Activated naive CD4-positive, alpha-beta T cell treated with anti-CD3 and anti-CD28 coated beads, Interleukin-2, amount 50 U/mL, for 16 hours (primary cell): ENCODE data around the gene PHOSPHO2.
"Not testable (repeated sequence)": the region's sequence is repeated elsewhere in the genome, so short reads cannot be mapped to it uniquely, and the experiment has no call there.

Source experiments
- DNase-seq: peaks from one replicate; pipeline ENCODE4 v3.0.0-alpha.2; 2020

PHOSPHO2 gene

GRCh38 chr2:169684712-169685111 is 9.6 kb upstream of the PHOSPHO2 start:
- DNase-seq = not testable (repeated sequence)

DNA sequence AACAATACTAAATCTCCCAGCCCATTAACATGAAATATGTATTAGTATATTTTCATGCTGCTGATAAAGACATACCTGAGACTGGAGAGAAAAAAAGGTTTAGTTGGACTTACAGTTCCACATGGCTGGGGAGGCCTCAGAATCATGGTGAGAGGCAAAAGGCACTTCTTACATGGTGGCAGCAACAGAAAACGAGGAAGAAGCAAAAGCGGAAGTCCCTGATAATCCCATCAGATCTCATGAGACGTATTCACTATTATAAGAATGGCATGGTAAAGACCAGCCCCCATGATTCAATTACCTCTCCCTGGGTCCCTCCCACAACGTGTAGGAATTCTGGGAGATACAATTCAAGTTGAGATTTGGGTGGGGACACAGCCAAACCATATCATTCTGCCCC is 7.4 kb upstream of the PHOSPHO2 start:
- not testable (repeated sequence) for DNase-seq

DNA sequence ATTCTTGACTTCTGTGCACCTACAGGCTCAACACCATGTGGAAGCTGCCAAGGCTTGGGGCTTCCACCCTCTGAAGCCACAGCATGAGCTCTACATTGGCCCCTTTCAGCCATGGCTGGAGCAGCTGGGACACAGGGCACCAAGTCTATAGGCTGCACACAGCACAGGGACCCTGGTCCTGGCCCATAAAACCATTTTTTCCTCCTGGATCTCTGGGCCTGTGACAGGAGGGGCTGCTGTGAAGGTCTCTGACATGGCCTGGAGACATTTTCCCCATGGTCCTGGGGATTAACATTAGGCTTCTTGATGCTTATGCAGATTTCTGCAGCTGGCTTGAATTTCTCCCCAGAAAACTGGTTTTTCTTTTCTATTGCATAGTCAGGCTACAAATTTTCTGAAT is 6.3 kb upstream of the PHOSPHO2 start:
- DNase-seq = not testable (repeated sequence)

DNA sequence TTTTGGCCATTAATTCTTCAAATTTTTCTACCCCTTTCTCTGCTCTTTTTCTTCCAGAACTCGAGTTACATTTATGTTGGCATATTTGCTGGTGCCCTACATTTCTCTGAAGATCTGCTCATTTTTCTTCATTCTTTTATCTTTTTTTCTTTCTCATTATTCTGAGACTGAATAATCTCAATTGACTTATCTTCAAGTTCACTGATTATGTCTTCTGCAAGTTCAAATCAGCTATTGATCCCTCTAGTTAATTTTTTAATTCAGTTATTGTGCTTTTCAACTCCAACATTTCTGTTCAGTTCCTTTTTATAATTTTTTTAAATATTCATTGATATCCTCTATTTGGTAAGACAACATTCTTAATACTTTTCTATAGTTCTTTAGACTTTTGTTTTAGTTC is 3.3 kb upstream of the PHOSPHO2 start:
- DNase-seq = no peak

DNA sequence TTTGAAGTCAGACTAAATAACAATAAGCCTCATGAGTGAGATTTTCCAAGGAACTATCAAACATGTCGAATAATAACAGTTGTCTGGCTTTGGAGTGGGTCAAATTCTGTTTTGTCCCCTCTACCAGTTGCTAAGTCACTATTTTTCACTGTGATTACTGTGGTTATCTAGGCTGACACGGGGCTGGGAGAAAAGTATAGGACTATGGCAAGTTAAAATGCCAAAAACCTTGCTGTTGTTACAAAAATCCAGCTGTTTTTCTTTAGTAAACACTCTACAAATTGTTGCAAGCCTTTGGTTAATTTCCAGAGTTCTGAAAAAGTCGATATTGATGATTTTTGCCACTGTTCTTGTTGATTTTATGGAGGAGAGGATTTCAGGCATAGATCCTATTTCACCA is 1.6 kb upstream of the PHOSPHO2 start:
- DNase-seq = no peak

DNA sequence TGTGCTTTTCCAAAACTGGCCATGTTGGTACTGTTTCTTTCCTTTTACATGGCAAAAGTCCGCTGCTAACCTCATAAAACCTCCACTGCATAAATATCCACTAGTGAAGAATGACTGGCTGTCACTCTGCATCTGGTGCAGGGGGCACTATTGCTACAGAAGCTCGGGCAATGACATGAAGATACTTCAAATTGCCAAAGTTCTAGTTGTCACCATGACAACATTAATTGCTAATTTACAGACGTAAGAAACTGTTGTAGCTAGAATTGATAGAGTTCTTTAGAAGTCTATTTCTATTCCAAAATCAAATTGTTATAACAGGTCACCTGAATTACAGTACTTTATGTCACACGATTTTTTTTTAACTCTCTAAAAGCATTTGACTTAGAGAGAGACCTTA is 909 bp upstream of the PHOSPHO2 start:
- no peak for DNase-seq

GRCh38 chr2:169694894-169695260 is 608 bp downstream of the PHOSPHO2 start:
- DNase-seq = no peak

DNA sequence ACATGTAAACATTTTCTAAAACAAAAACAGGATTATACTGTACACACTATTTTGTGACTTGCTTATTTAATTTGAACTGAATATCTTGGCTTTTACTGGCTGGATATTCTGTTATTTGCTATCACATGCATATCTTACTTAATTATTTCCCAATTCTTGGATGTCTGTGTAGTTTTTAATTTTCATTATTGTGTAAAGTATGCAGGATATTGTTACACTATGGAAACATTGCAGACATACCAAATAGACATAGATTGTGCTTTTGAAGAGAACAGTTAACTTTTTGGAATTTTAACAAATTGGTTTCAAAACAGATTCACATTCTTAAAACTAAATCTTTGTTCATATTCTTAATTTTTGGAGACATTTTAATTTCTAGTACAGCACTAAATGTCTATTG is 2.1 kb downstream of the PHOSPHO2 start:
- no peak for DNase-seq

DNA sequence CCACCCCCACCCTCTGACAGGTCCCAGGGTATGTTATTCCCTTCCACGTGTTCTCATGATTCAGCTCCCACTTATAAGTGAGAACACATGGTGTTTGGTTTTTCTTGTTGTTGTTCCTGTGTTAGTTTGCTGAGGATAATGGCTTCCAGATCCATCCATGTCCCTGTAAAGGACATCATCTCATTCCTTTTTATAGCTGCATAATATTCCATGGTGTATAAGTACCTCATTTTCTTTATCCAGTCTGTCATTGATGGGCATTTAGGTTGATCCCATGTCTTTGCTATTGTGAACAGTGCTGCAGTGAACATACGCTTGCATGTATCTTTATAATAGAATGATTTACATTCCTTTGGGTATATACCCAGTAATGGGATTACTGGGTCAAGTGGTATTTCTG is 4.9 kb downstream of the PHOSPHO2 start:
- DNase-seq = not testable (repeated sequence)

GRCh38 chr2:169702996-169703395 is 8.7 kb downstream of the PHOSPHO2 start:
- DNase-seq = no peak

GRCh38 chr2:169704160-169704708 is 10.0 kb downstream of the PHOSPHO2 start:
- no peak for DNase-seq

GRCh38 chr2:169705927-169706326 is 11.7 kb downstream of the PHOSPHO2 start:
- DNase-seq = no peak

DNA sequence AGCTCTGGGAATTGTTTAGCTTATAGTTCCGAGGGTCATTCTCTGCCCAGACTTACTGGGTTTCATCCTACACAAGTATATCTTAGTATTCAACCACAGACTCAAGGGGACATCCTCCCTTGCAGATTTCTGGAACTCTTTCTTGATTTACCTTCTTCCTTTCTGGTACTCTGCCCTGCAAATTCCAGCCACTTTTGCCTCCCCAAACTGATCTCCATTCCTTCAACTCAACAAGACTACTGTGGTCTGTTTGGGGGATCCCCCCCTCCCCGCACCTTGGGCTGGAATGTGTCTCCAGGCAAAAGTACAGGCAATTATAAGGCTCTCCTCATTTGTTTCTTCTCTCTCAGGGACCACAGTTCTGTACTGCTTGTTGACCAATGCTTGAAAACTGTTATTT is 13.4 kb downstream of the PHOSPHO2 start:
- DNase-seq = no peak

DNA sequence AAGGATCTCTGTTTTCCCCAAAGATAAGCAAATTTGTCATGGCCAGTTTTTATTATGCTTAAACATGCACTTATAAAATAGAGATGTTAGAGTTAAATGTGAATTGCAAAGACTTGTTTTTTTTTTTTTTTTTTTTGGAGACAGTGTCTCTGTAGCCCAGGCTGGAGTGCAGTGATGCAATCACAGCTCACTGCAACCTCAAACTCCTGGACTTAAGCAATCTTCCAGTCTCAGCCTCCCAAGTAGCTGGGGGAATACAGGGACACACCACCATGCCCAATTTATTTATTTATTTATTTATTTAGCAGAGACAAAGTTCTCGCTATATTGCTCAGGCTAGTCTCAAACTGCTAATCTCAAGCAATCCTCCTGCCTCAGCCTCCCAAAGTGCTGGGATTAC is 15.1 kb downstream of the PHOSPHO2 start:
- no peak for DNase-seq

DNA sequence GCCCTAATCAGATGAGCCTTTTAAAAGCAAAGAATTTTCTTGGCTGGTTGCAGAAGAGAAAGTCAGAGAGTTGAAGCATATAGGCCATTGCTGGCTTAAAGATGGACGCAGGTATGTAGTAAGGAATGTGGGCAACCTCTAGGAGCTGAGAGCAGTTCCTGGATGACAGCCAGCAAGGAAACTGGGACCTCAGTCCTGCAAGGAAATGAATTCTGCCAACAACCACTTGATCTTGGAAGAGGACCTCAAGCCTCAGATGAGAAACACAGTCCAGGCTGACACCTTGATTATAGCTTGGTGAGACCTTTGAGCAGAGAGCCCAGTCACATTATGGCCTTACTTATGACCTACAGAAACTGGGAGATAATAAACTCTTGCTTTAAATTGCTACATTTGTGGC is 15.7 kb downstream of the PHOSPHO2 start:
- DNase-seq = no peak

GRCh38 chr2:169711751-169712509 is 17.7 kb downstream of the PHOSPHO2 start:
- no peak for DNase-seq

DNA sequence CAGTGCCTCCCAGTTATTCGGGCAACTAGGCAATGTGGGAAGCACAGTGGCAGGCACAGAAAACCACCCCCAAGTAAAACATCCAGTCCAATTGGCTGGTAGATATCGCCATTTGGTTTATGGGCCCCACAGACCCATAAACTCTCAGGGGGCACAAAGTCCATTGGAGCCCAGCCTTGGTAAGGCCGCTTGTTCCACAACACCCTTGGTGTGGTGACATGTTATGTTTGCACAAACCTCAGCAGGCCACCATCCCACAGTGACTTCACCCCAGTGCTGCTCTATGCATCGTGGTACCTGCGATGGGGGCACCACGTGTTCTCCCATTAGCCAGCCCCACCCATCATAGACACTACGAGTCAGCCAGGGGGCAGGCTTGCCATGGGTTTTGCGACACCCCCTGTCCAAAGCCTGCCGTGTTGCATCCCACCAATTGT is 18.5 kb downstream of the PHOSPHO2 start:
- DNase-seq = no peak

DNA sequence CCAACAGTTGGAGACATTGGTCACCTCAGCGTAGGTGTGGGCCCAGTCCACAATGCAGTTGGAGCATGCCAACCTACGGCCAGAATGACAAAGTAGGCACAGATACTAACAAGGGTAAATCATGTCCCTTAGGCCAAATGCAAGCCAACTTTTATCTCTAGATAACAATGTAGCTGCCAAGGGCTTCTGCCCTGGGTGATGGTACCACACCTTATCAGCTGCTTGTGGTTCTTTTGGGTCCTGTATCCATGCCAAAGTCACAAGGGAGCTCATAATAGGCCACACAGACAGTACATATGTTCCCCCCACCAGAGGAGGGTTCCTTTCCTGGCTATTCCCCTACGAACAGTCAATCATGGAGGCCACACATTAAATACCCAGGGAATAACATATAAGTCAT is 19.1 kb downstream of the PHOSPHO2 start:
- no peak for DNase-seq

- DNase-seq = no peak
Measured at GRCh38 chr2:169714699-169715098, 20.4 kb downstream of the PHOSPHO2 start.

GRCh38 chr2:169715379-169716237 is 21.3 kb downstream of the PHOSPHO2 start:
- no peak for DNase-seq

DNA sequence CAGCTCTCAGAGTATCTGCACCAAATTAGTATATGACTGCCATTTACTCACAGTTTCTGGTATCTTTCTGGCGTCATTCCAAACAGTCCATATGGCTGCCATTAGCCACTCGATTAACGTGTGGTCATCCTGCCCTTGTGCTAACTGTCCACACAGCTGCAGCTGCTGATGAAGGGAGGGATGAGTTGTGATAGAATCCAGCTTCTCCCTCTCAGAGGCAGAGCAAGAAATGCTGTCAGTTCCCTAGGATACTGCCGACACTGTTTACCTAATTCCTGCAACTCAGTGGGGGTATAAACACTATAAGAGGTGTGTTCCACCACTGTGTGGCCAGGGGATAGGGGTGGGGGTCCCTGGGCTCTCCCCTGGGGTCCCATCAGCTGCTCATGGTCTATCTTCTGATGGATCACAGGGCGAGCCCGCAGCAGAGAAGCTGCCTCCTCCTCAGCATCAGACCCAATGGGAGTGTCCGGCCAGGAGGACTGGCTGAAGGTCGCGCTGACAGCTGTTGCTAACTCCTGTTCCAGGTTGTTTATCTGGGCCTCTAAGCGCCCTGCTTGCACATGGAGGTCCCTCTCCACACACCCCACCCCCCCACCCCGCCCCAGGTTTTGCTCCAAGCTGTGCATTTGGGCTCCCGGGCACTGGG is 22.1 kb downstream of the PHOSPHO2 start:
- no peak for DNase-seq

- DNase-seq = no peak
Measured at GRCh38 chr2:169716938-169717690, 22.8 kb downstream of the PHOSPHO2 start.

- DNase-seq = no peak
Measured at GRCh38 chr2:169717691-169718063, 23.4 kb downstream of the PHOSPHO2 start.
